Activated effector memory CD4-positive, alpha-beta T cell treated with Interleukin-2 at 50 U/mL for 16 hours (primary cell): ENCODE results near the gene RRAD.

Experiments used
- DNase-seq: peaks from one replicate; pipeline ENCODE4 v3.0.0-alpha.2; 2020

Gene RRAD

GRCh38 chr16:66914541-66914940 is 10.8 kb downstream of the RRAD start:
- DNase-seq, result no peak

- DNase-seq, result no peak
Observed at GRCh38 chr16:66913711-66914110, 11.6 kb downstream of the RRAD start.

GRCh38 chr16:66913081-66913480 is 12.3 kb downstream of the RRAD start:
- DNase-seq, result no peak

GRCh38 chr16:66911801-66912200 is 13.5 kb downstream of the RRAD start:
- DNase-seq, result no peak

GRCh38 chr16:66911112-66911511 is 14.2 kb downstream of the RRAD start:
- DNase-seq, result no peak

DNA sequence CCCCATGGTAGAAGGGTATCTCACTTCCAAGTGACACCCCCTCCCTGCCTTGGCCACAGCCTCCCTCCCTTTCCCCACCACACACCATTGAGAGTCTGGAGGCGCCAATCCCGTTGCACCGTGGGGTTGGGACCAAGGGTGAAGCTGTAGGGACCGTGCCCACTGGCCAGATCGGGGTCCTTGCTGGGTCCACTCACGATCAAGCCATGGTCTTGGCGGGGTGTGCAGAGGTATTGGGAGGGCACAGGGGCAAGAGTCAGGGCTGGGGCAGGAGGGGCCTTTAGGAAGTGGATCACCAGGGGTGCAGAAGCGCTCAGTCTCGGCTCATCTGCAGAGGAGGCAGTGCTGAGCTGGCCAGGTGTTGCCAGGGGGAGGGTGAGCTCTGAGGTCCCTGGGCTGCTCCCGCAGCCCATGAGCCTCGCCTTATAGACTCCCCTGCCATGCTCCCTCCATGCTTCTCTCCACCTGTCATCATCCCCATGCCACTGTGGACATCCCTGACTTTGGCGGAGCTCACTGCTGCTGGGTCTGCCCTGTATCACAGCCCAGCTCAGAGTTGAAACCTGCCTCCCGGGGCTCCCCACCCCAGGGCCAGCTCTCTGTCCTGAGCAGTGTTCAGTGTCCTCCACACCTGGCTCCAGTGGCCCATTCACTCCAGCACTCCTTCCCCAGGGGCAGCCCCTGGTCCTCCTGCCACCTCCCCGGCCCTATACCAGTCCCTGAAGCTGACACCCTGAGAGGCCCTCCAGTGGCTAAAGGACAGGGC is 15.0 kb downstream of the RRAD start:
- DNase-seq, result no peak

GRCh38 chr16:66908762-66909559 is 16.4 kb downstream of the RRAD start:
- no peak for DNase-seq

DNA sequence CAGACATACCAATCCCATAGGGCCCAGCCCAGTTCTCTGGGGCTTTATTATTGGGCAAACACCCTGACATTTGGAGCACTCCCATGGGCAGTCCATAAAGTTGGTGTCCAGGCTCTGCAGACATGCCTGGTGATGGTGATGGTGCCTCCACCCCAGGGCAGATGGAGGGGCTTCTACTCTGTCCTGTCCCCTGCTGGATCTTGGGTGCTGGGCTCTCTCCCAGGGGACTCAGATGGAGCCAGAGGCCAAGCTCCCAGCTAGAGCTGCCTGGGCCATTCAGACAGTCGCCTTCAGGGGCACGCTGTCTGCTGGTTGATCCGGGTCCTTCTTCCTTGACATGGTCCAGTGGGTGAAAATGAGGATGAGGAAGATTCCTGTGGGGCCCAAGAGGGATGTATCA is 17.2 kb downstream of the RRAD start:
- no peak for DNase-seq

DNA sequence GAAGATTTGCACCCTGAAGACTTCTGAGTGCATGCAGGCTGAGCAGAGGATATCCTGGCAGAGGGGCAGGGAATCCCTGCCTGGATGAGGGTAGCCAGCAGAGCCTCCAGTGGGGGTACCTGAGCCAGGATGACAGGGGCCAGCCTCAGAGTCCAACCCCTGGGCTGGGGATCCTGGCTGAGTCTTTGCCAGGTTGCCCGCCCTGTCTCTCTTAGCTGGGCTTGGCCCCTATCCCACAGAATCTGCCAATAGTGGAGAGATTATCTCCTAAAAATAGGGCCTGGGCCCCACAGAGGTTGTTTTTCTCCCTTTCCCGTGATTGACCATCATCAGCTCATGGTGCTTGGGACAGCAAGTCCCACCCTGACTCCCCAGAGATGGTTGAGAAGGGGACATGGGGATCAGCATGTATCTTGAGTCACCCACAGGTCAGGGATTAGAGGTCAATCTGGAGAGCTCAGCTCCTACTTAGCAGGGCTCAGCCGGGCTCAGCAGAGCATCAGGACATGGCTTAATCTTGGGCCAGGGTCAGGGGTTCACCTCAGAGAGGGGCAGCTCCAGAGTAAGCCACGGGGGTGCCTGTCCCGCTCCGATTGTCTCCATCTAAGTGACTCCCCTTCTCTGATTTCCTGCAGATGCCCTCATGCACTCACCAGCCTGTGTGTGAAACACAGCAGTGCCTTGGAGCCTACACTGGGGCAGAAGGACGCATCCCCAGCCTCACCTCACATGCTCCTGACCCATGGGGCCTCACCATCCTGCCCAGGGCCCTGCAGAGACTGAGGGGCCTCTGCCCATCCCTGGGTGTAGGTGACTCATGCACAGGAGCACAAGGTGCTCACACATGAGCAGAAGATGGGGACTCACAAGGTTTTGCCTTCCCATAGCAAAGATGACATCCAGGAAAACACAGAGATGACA is 18.2 kb downstream of the RRAD start:
- no peak for DNase-seq

- no peak for DNase-seq
Observed at GRCh38 chr16:66905633-66906539, 19.4 kb downstream of the RRAD start.

- DNase-seq, result no peak
Observed at GRCh38 chr16:66904846-66905632, 20.3 kb downstream of the RRAD start.

DNA sequence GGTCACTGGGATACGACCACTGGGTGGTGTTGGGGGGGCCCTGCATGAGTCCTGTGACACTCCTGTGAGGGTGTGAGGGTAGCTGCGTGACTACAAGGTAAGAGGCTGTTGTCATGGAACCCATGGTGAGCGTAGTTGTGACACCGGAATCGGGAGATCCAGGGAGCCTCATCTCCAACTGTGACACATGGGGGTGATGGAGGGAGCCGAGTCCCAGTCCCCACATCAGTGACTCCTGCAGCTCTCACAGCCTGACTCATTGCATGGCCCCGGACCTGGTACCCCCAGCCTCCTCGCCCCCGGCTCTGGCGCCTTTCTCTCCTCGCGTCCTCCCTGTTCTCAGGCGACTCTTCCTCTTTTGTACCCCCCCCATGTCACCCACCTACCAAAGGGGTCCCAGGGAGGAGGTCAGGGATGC is 20.9 kb downstream of the RRAD start:
- no peak for DNase-seq

DNA sequence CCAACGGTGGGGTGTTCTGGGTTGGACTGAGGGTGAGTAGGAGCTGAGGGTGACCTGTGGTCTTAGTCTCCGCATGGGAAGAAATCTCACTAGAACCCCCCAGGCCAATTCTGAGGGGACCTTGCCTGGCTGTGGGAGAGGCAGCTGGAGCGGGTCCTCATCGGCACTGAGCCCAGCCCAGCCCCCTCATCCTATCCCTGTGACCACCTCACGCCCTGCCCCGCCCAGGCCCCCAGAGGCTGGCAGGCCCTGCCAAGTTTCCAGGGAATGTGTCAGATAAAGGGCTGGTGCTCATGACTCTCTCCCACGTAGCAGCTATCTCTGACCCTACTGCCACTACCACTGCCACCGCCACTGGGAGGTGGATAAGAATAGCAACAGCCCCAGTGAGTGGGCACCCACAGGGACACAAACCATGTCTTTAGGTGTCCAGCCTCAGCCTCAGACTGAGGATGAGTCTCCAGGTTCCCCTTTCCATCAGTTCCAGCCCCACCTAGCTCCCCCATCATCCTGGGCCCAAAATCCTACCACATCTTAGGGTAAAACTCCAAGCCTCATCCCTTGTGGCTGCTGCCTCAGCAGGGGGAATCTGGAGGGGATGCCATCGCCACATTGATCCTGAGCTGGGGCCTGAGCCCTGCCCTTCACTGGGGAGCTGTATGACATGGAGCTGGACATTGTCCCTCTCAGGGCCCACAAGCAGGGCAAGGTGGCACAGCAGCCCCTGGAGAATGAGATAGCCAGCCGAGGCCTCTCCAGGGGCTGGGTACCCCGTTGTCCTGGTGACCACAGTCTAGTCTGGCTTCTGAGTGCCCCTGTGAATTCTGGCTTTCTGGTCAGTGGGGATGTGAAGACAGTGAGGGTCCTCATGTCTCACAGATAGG is 21.5 kb downstream of the RRAD start:
- DNase-seq, result no peak

DNA sequence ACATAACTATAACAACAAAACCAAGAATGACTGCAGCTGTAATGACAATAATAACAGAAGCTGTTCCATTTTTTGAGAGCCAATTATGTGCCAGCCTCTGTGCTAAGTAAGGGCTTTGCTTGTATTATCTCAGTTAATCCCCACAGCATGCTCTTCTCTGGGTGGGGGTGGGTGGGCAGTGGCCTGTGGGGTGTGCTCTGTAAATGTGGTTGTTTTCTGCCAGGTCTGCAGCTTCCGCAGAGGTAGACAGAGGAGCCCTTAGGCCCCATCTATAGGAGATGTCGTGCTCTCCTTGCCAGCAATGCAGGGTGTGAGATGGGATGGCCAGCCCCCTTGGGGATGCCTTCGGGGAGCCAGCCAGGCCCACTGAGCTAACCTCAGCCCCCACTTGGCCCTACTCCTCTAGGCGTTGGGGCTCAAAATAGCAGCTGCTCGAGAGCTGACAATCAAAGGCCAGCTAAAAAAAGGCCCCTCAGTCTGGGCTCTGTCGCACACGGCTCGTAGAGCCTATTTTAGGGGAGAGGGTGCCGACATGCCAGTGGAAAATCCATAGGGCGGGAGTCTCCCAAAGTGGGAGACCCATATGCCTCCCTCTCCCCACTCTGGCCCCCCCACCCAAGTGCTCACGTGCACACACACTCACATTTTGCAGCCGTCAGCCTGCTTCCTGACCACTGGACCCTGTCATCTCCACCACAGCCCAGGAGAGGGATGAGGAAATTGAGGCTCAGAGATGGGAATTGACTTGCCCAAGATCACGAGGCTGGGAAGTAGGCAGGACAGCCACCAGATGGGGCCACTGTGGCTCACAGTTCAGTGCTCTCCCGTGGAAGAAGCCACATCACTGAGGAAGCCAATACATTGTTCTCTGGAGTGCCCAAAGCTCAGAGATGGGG is 22.4 kb downstream of the RRAD start:
- no peak for DNase-seq

GRCh38 chr16:66901626-66902025 is 23.7 kb downstream of the RRAD start:
- no peak for DNase-seq

DNA sequence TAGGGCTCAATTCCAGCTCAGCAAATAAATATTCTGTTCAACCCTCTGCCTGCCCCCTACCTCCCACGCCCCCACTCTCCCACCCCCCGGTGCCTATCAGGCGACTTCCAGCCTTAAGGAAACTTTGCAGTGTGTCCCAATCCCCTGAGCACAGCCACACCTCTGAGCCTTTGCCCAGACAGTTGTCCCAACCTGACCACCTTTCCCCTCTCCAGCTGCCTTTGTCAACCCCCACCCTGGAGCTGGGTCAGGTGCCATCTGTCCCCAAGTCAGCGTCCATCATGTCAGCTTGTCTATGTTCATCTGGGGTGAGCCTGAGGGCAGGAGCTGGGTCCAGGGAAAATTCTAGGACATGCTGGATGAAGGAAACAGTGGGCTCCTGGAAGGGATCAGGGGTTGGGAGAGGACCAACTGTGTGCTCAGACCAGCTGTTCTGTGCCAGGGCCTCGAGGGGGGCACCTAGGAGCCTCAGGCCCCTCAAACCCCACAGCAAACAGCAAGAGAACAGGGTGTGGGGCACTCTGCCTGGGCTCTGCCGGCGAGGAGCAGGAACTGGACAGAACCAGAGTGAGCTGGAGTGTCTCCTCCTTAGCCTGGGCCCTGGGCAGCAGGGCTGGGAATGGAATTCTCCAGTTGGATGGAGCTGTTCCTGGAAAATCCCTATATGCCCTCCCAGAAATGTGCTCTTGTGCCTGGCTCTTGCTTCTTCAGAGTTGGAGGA is 24.5 kb downstream of the RRAD start:
- no peak for DNase-seq

GRCh38 chr16:66899945-66900710 is 25.2 kb downstream of the RRAD start:
- DNase-seq, result no peak
